Nephron progenitor cell (in vitro differentiated cells): Measurements from ENCODE around the gene TMEM98.

Experiments
- DNase-seq: peaks from one replicate; pipeline ENCODE4 v3.0.0; 2021
- H3K27ac Mint-ChIP-seq: 2 replicates; pipeline ENCODE4 v1.8.0; 2021; ENCODE audit warnings: mild to moderate bottlenecking, moderate library complexity, mixed read lengths
- H3K27me3 Mint-ChIP-seq: 2 replicates; pipeline ENCODE4 v1.8.0; 2021; ENCODE audit warnings: mild to moderate bottlenecking, low read depth, mixed read lengths; ENCODE audit not compliant: poor library complexity
- H3K36me3 Mint-ChIP-seq: 2 replicates; pipeline ENCODE4 v1.8.0; 2021; ENCODE audit warnings: low read depth, mixed read lengths
- H3K4me1 Mint-ChIP-seq: 2 replicates; pipeline ENCODE4 v1.8.0; 2021; ENCODE audit warnings: mixed read lengths
- H3K4me3 Mint-ChIP-seq: 2 replicates; pipeline ENCODE4 v1.8.0; 2021; ENCODE audit warnings: mild to moderate bottlenecking, moderate library complexity, mixed read lengths
- H3K9me3 Mint-ChIP-seq: 2 replicates; pipeline ENCODE4 v1.8.0; 2021; ENCODE audit warnings: mild to moderate bottlenecking, moderate library complexity, mixed read lengths
- TF ChIP-seq, protein P1 (sequence below): fragments of 200-600 bp; sonication (generic); IDR thresholded peaks from 2 replicates; pipeline ENCODE4 v1.5.0; 2021; ENCODE audit warnings: antibody characterized with exemption

TMEM98 gene

GRCh38 chr17:32903774-32904673, 23.9 kb upstream of the TMEM98 start:
- no peaks in the 10 kb centered on the region for H3K36me3 Mint-ChIP-seq
- H3K27me3 Mint-ChIP-seq = peaks cover 10% of the 10 kb centered on the region
- H3K4me3 Mint-ChIP-seq = no peak overlapping the region
- H3K27ac Mint-ChIP-seq = peak overlapping the region; percentile 4
- no peak for DNase-seq
- H3K9me3 Mint-ChIP-seq = peaks cover 9% of the 10 kb centered on the region
- H3K4me1 Mint-ChIP-seq = peaks cover 8% of the 10 kb centered on the region
- TF ChIP-seq, protein P1, sequence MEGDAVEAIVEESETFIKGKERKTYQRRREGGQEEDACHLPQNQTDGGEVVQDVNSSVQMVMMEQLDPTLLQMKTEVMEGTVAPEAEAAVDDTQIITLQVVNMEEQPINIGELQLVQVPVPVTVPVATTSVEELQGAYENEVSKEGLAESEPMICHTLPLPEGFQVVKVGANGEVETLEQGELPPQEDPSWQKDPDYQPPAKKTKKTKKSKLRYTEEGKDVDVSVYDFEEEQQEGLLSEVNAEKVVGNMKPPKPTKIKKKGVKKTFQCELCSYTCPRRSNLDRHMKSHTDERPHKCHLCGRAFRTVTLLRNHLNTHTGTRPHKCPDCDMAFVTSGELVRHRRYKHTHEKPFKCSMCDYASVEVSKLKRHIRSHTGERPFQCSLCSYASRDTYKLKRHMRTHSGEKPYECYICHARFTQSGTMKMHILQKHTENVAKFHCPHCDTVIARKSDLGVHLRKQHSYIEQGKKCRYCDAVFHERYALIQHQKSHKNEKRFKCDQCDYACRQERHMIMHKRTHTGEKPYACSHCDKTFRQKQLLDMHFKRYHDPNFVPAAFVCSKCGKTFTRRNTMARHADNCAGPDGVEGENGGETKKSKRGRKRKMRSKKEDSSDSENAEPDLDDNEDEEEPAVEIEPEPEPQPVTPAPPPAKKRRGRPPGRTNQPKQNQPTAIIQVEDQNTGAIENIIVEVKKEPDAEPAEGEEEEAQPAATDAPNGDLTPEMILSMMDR = no peak

- H3K9me3 Mint-ChIP-seq = peaks cover 9% of the 10 kb centered on the region
- H3K36me3 Mint-ChIP-seq = no peaks in the 10 kb centered on the region
- H3K4me3 Mint-ChIP-seq = no peak overlapping the region
- TF ChIP-seq, protein P1 = no peak
- H3K27ac Mint-ChIP-seq = no peak overlapping the region
- DNase-seq = no peak
- H3K4me1 Mint-ChIP-seq = peaks cover 13% of the 10 kb centered on the region
- H3K27me3 Mint-ChIP-seq = peaks cover 10% of the 10 kb centered on the region
Observed at GRCh38 chr17:32904891-32905290, 23.1 kb upstream of the TMEM98 start.

DNA sequence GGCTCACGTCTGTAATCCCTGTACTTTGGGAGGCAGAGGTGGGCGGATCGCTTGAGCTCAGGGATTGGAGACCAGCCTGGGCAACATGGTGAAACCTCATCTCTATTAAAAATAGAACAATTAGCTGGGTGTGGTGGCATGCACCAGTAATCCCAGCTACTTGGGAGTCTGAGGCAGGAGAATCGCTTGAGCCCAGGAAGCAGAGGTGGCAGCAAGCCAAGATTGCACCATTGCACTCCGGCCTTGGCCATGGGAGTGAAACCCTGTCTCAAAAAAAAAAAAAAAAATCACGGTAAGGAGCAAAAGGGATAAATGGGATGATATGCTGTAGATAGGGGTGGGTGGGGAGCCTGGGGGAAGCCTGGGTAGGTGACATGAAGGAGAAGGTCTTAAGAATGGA, 20.4 kb upstream of the TMEM98 start:
- DNase-seq = no peak
- Mint-ChIP-seq H3K4me1 (peaks cover 25% of the 10 kb centered on the region), H3K27ac (no peak overlapping the region), H3K27me3 (peaks cover 10% of the 10 kb centered on the region), H3K36me3 (no peaks in the 10 kb centered on the region), H3K4me3 (no peak overlapping the region), H3K9me3 (no peaks in the 10 kb centered on the region)
- TF ChIP-seq, protein P1 = no peak

DNA sequence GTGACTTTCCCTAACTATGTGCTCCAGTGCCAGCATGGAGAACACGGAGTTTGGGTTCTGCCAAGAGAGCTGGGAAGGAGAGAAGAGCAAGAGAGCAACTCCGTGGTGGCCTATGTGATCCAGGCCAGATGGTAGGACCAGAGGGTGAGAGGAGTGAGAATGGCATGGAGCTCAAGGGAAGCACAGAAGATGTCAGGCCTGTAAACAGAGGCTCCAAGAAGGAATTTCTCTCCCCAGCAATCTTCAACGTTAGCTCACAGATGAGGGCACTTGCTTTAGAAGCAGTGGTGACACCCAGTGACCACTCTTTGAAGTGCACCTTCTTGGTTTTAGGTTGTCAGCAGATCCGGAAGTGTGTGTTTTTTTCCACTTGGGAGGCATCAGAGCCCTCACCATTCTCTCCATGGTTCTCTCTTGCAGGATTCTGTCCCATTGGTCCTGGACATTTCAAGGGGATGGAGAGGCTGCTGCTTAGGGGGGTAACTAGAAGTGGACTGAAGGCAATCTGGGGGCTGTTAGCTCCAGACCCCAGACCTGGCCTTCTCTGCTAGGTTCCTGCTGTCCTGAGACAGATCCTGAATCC, 18.1 kb upstream of the TMEM98 start:
- H3K4me3 Mint-ChIP-seq = no peak overlapping the region
- peak; percentile 71 for DNase-seq
- H3K9me3 Mint-ChIP-seq = no peaks in the 10 kb centered on the region
- TF ChIP-seq, protein P1 = peak; percentile 58
- H3K4me1 Mint-ChIP-seq = peaks cover 24% of the 10 kb centered on the region
- H3K36me3 Mint-ChIP-seq = no peaks in the 10 kb centered on the region
- H3K27me3 Mint-ChIP-seq = peaks cover 10% of the 10 kb centered on the region
- H3K27ac Mint-ChIP-seq = no peak overlapping the region

DNA sequence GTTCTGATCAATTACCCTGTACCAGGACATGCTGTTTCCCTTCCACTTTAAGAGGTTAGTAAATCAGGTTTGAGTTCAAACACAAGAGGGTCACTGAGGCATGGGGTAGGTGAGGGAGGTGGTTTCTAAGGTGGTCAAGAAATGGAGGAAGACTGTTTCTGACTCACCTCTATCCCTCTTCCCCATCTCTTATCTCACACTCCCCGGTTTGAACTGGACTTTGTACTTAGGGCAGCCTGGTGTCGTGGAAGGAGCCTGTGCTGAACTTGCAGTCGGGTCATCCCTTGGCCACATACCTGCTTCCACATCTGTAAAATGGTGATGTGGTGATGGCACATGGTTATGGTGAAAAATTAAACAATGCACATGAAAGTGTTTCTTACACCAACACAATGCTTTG, 17.2 kb upstream of the TMEM98 start:
- Mint-ChIP-seq H3K36me3 (no peaks in the 10 kb centered on the region), H3K27me3 (peaks cover 7% of the 10 kb centered on the region), H3K4me1 (peaks cover 24% of the 10 kb centered on the region), H3K27ac (no peak overlapping the region), H3K9me3 (no peaks in the 10 kb centered on the region), H3K4me3 (no peak overlapping the region)
- DNase-seq = no peak
- TF ChIP-seq, protein P1 = no peak
